SJSA1 (cell line): ENCODE data around the gene NDUFS5. TPM values are rescaled to one million over a fixed set of nuclear protein-coding genes. Genes with fewer than 3 reads are reported as not detected.
"Not testable (repeated sequence)": the region's sequence is repeated elsewhere in the genome, so short reads cannot be mapped to it uniquely, and the experiment has no call there.

Experiments used
- DNase-seq, 2 experiments: peaks; one replicate each; pipeline ENCODE4 v3.0.0-alpha.2; 2015 to 2020; ENCODE audit warnings: low spot score in 2 of 2, low read depth in 1 of 2
- H3K27ac ChIP-seq: fragments of 250-450 bp; sonication (Bioruptor Pico); 2 replicates; pipeline ENCODE4 v1.5.1; 2020; ENCODE audit warnings: mild to moderate bottlenecking, moderate library complexity
- H3K27me3 ChIP-seq: fragments of 250-450 bp; sonication (Bioruptor Pico); replicated peaks from 2 replicates; pipeline ENCODE4 v1.5.1; 2020; ENCODE audit warnings: mild to moderate bottlenecking, moderate library complexity
- H3K36me3 ChIP-seq: fragments of 250-450 bp; sonication (Bioruptor Pico); 2 replicates; pipeline ENCODE4 v1.5.1; 2020; ENCODE audit warnings: mild to moderate bottlenecking
- H3K4me1 ChIP-seq: fragments of 250-450 bp; sonication (Bioruptor Pico); replicated peaks from 2 replicates; pipeline ENCODE4 v1.6.1; 2021; ENCODE audit warnings: mild to moderate bottlenecking
- H3K4me3 ChIP-seq: fragments of 250-450 bp; sonication (Bioruptor Pico); 2 replicates; pipeline ENCODE4 v1.5.1; 2020; ENCODE audit warnings: mild to moderate bottlenecking
- H3K9me3 ChIP-seq: fragments of 250-450 bp; sonication (Bioruptor Pico); replicated peaks from 2 replicates; pipeline ENCODE4 v1.5.1; 2020; ENCODE audit warnings: mild to moderate bottlenecking
- total RNA-seq: library from RNA; depleted of rRNA; stranded (reverse); fragments of >200 nt; shearing (Covaris generic); gene quantifications from 2 replicates; pipeline ENCODE4 v1.2.3, GENCODE V29; 2014

The NDUFS5 gene
- total RNA-seq, 1 experiment from 2014 or later = 540 TPM

DNA sequence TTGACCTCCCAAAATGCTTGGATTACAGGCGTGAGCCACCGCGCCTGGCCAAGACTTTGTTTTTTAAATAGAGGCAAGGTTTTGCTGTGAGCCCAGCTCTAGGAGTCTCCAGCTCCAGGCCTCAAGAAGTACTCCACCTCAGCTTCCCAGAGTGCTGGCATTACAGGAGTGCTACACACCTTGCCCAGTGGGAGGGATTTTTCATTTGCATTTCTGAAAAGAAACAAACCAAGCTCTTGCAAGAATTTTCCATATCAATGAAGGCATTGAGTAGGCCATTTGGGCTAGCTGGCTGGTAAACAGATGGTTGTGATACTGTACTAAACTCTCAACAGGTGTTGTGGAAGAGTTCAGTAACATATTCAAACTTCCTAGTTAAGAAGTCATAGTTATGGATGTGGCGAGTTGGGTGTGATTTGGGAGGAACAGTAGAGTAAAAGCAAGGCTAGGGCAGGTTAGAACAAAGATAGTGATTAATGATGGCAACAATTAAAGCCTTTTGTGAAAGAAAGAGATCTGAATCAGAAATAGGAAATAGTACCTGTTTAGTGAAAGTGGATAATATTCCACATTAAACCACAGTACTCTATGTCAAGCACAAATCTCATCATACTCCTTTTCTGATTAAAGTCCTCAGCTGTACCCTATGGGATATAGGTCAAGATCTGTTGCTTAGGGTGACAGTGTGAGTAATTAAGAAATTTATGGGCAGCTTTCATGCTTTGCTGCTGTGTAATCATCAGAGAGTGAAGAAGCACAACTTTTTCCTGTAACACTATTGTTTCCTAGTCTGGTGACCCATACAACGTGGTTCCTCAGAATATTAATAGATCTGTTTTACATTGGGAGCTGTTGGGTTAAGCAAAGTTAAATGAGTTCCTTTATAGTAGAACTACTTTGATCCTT, 24.4 kb upstream of the NDUFS5 start:
- Histone ChIP-seq H3K4me1 (peaks cover 22% of the 10 kb centered on the region), H3K36me3 (peaks cover 95% of the 10 kb centered on the region), H3K9me3 (no peaks in the 10 kb centered on the region), H3K27me3 (no peaks in the 10 kb centered on the region), H3K27ac (no peak overlapping the region), H3K4me3 (no peak overlapping the region)
- DNase-seq = no peak

DNA sequence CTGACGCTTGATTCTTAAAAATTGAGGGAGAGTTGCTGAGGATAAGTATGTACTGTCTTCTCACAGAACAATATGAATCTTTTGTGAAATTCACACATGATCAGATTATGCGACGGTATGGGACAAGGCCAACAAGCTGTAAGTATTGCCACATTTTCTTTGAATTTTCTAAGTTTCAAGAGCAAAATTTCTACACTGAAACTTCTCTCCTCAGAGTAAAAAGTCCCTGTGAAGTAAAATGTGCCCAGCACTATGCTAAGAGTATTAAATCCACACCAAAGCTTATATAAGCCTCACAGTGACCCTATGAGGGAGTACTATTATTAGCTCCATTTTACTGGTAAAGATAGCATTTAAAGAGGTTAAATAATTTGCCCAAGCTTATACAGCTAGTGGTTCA, 22.9 kb upstream of the NDUFS5 start:
- no peak for DNase-seq
- no peak overlapping the region for H3K4me3 ChIP-seq
- H3K27me3 ChIP-seq = no peaks in the 10 kb centered on the region
- peaks cover 8% of the 10 kb centered on the region; the same call in 1 of the 2 replicates for H3K4me1 ChIP-seq
- no peak overlapping the region for H3K27ac ChIP-seq
- no peaks in the 10 kb centered on the region for H3K9me3 ChIP-seq
- peaks cover 97% of the 10 kb centered on the region for H3K36me3 ChIP-seq

DNA sequence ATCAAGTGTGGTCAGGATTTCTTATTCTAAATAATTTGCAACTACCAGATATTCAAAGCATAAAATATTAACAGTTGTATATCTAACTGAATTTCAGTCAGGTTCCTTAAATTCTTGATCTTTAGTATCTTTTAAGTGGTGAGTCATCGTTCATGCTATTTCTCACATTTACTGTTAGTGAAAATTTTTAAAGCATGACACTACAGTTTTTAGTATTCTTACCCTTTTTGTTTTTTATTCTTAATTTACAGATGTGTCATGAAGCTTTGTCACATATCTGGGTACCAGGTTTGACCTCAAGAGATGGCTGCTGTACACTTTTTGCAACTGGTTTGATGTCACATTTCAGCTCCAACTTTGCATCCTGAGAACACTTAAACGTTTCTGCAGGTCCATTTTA, 22.4 kb upstream of the NDUFS5 start:
- no peaks in the 10 kb centered on the region for H3K9me3 ChIP-seq
- DNase-seq = no peak
- peaks cover 8% of the 10 kb centered on the region; the same call in 1 of the 2 replicates for H3K4me1 ChIP-seq
- H3K27ac ChIP-seq = no peak overlapping the region
- no peak overlapping the region for H3K4me3 ChIP-seq
- no peaks in the 10 kb centered on the region for H3K27me3 ChIP-seq
- peaks cover 97% of the 10 kb centered on the region for H3K36me3 ChIP-seq

DNA sequence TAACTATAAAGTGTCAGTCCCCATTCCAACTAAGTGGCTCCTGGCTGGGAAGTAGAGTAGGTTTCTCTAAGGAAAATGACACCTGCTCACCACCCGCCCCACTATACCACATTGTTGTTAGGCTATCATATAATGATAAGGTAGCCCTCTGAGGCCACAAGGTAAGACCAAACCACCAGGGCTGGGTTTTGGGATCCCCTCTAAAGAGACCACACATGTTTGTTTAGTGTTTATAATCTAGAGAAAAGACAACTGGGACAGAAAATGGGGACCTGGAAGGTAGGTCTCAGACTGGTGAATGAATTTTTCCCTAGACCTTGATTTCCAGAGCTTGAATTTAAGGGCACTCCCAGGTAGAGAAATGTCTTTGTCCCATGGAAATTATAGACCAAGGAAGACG, 19.9 kb upstream of the NDUFS5 start:
- Histone ChIP-seq H3K27me3 (no peaks in the 10 kb centered on the region), H3K4me1 (peaks cover 8% of the 10 kb centered on the region; the same call in 1 of the 2 replicates), H3K4me3 (no peak overlapping the region), H3K9me3 (no peaks in the 10 kb centered on the region), H3K27ac (no peak overlapping the region), H3K36me3 (peaks cover 92% of the 10 kb centered on the region)
- no peak for DNase-seq

DNA sequence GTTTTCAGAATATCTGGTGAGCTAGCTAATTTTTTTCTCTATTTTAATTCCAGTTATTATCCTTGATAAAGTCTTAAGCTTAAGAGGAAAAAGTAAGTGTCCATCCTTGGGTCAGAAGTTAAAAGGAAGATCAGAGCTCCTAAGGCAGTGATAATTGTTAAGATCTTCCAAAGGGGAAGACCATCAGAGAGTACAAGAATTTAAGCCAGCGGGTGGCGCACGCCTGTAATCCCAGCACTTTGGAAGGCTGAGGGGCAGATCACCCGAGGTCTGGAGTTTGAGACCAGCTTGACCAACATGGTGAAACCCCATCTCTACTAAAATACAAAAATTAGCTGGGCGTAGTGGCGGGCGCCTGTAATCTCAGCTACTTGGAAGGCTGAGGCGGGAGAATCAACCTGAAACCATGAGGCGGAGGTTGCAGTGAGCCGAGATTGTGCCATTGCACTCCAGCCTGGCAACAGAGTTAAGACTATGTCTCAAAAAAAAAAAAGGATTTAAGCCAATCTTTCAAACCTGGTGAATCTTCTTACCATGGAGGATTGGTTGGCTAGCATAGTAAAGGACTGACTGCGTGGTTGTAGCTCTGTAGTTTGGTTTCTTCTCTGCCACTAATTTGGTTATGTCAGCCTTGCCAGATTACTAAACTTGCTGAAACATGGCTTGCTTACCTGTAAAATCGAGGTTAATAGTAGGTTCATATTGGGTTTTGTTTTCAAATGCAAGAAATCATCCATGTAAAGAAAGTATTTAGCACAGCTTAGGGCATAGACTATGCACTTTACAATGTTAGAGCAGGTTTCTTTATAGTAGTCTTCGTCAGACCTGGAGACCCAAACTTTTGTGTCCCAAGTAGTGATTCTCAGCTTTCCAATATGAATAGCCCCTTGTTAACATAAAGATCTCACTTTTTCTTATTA, 19.2 kb upstream of the NDUFS5 start:
- Histone ChIP-seq H3K27me3 (no peaks in the 10 kb centered on the region), H3K4me3 (no peak overlapping the region), H3K9me3 (no peaks in the 10 kb centered on the region), H3K36me3 (peaks cover 88% of the 10 kb centered on the region), H3K4me1 (peaks cover 8% of the 10 kb centered on the region; the same call in 1 of the 2 replicates), H3K27ac (no peak overlapping the region)
- no peak for DNase-seq

DNA sequence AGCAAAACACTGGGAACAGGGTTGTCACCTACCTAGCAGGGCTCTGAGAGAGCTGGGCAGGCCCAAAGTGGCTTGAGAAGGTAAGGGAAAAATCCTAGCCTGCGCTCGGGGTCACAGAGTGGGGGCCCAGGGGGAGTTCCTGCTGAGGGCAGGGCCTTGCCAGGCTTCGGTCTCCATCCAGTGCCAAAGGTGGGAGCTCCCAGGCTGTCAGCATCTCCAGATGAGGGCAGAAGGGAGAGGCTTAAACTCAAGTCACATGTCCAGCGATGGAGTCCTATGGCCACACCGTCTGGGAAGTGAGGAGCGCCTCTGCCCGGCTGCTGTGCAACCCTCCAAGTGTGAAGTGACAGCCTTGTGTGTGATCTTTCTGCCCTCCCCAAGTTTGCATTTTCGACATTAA, 11.2 kb upstream of the NDUFS5 start:
- not testable (repeated sequence) for H3K27me3 ChIP-seq, DNase-seq, H3K9me3 ChIP-seq, H3K4me1 ChIP-seq, H3K27ac ChIP-seq, H3K4me3 ChIP-seq
- H3K36me3 ChIP-seq = peaks cover 20% of the 10 kb centered on the region

DNA sequence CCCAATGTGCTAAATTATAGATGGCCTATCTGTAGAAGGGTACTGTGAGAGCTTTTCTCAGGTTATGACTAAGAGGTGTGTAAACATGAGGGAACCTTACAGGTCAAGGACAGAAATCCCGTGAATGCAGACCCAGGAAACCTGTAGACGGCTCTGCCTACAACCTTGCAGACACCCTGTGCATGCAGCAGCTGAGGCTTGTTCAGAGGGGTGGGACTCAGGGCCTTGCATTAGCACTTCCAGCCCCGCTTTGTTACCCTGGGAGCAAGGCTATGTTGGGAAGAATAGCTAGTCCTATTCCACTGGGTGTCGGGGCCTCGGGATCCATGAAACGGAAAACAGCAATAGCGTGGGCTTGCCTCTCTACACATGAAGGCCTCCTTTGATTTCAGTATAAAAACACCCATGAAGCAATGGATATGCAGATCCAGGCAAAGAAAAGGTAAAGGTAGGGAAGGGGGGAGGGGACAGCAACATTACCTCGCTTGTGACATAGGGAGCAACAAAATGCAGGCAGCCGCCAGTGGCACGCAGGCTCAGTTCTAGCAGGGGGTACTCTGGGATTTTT, 9.5 kb upstream of the NDUFS5 start:
- Histone ChIP-seq H3K4me1 (no peaks in the 10 kb centered on the region), H3K36me3 (peaks cover 12% of the 10 kb centered on the region), H3K27ac (no peak overlapping the region), H3K27me3 (no peaks in the 10 kb centered on the region), H3K4me3 (no peak overlapping the region), H3K9me3 (no peaks in the 10 kb centered on the region)
- DNase-seq = no peak

DNA sequence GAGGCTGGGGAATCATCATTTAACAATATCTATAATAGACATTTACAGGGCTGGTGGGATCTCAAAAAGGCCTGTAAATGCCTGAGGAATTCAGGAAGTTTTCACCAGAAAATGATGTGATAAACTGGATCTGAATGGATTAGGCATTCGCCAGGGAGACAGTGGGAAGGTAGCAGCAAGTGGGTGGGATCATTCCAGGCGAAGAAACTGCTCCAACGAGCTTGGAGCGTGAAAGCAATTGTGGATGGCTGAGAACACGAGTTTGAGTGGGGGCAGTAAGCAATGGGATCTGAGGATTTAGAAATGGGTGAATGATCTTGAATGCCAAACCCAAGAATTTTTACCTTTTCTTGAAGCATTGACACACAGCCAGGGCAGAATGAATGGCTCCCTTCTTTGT, 8.9 kb upstream of the NDUFS5 start:
- no peaks in the 10 kb centered on the region for H3K4me1 ChIP-seq
- DNase-seq = no peak
- H3K27ac ChIP-seq = no peak overlapping the region
- no peaks in the 10 kb centered on the region for H3K27me3 ChIP-seq
- no peak overlapping the region for H3K4me3 ChIP-seq
- 0 out of 2 replicates have a peak, but pooled peaks cover 7% of the 10 kb centered on the region for H3K36me3 ChIP-seq
- no peaks in the 10 kb centered on the region for H3K9me3 ChIP-seq

DNA sequence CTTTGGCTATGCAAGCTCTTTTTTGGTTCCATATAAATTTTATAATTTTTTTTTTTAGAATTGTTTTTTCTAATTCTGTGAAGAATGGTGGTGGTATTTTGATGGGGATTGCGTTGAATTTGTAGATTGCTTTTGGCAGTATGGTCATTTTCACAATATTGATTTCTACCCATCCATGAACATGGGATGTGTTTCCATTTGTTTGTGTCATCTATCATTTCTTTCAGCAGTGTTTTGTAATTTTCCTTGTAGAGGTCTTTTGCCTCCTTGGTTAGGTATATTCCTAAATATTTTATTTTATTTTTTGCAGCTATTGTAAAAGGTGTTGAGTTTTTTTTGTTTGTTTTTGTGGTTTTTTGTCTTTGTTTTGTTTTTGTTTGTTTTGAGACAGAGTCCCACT, 5.7 kb upstream of the NDUFS5 start:
- not testable (repeated sequence) for H3K27me3 ChIP-seq, DNase-seq, H3K4me1 ChIP-seq

DNA sequence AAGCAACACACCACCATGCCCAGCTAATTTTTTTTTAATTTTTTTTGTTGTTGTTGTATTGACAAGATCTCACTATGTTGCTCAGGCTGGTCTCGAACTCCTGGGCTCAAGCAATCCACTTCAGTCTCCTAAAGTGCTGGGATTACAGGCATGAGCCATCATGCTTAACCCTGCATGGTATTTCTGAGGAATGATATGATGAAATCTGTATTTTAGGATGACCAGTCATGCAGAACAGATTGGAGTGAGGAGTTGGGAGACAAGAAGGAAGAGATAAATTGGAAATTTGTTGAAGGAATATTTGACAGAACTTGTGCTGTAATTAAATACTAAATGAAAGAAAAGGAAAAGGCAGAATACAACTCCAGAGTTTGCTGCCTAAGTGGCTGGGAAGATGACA, 4.7 kb upstream of the NDUFS5 start:
- DNase-seq = no peak
- H3K9me3 ChIP-seq = no peaks in the 10 kb centered on the region
- H3K4me1 ChIP-seq = peaks cover 7% of the 10 kb centered on the region
- H3K4me3 ChIP-seq = no peak overlapping the region
- H3K36me3 ChIP-seq = no peaks in the 10 kb centered on the region
- H3K27me3 ChIP-seq = no peaks in the 10 kb centered on the region
- H3K27ac ChIP-seq = no peak overlapping the region

More for the DNA sequence above, 5.7 kb upstream of the NDUFS5 start:
- H3K9me3 ChIP-seq, H3K27ac ChIP-seq, H3K4me3 ChIP-seq, H3K36me3 ChIP-seq: not testable (repeated sequence)

DNA sequence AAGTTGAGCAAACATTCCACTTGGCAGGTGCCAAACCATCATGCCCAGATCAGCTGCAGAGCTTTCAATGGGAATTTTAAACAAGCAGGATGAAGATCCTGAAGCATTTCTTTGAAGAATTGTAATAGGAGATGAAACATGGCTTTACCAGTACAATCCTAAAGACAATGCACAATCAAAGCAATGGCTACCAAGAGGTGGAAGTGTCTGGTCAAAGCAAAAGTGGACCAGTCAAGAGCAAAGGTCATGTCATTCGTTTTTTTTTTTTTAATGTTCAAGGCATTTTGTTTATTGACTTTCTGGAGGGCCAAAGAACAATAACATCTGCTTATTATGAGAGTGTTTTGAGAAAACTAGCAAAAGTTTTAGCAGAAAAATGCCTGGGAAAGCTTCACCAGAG, 3.0 kb upstream of the NDUFS5 start:
- Histone ChIP-seq H3K4me1 (peaks cover 7% of the 10 kb centered on the region), H3K27me3 (no peaks in the 10 kb centered on the region), H3K9me3 (no peaks in the 10 kb centered on the region), H3K27ac (no peak overlapping the region), H3K36me3 (peaks cover 1% of the 10 kb centered on the region), H3K4me3 (no peak overlapping the region)
- DNase-seq = no peak

DNA sequence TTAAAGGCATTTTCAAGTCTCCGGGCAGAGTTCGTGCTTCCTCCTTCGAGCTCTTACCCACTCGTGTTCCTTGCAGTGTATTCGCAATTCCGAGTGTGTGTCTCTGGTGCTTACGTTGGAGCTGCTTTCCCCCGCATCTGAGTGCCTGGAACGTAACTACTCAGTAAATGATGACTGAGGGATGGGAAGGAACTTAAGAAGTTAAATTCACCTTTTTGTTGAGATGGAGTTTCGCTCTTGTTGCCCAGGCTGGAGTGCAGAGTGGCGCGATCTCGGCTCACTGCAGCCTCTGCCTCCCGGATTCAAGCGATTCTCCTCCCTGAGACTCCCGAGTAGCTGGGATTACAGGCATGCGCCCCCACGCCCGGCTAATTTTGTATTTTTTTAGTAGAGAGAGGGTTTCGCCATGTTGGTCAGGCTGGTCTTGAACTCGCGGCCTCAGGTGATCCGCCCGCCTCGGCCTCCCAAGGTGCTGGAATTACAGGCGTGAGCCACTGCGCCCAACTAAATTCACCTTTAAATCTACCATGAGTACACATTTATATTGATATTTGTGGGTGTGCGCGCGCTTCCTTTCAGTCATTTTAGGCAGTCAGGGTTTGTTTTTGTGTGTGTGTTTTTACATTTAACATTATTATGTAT, 837 bp downstream of the NDUFS5 start:
- peaks cover 7% of the 10 kb centered on the region for H3K4me1 ChIP-seq
- peak overlapping the region; percentile 56 for H3K4me3 ChIP-seq
- no peaks in the 10 kb centered on the region for H3K27me3 ChIP-seq
- no peak for DNase-seq
- H3K27ac ChIP-seq = peak overlapping the region; percentile 86
- no peaks in the 10 kb centered on the region for H3K9me3 ChIP-seq
- peaks cover 38% of the 10 kb centered on the region for H3K36me3 ChIP-seq

DNA sequence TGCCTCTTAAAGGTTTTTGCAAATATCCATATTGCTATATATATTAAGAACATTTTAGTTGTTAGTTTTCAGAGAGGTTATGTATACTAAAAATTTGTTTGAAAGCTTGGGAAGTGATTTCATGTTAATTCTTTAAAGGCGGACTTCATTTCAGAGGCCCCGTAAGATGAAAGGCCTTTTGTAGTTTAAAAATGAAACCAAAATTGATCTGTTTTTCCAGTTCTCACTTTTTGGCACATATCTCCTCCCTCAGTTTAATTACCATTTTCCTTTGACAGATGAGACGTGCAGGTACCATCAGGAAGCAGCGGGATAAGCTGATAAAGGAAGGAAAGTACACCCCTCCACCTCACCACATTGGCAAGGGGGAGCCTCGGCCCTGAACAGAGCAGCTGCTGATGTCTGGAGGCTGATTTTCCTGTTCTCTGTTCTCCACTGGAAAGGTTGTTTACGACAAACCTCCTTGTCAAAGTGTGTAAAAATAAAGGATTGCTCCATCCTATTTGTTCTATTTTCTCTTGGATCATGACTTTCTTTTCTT, 8.0 kb downstream of the NDUFS5 start:
- no peak overlapping the region for H3K27ac ChIP-seq
- no peak overlapping the region for H3K4me3 ChIP-seq
- H3K9me3 ChIP-seq = no peaks in the 10 kb centered on the region
- H3K27me3 ChIP-seq = no peaks in the 10 kb centered on the region
- no peaks in the 10 kb centered on the region for H3K4me1 ChIP-seq
- H3K36me3 ChIP-seq = peaks cover 78% of the 10 kb centered on the region
- DNase-seq = no peak
